ENCODE results near the gene HIVEP3.

Gene HIVEP3

GRCh38 chr1:41847733-41848132 lies 71.0 kb downstream of the HIVEP3 start:
- no peak for DNase-seq (ENCODE audit: low spot score)

GRCh38 chr1:41846625-41847405 lies 71.9 kb downstream of the HIVEP3 start:
- no peak for DNase-seq (ENCODE audit: low spot score)

DNA sequence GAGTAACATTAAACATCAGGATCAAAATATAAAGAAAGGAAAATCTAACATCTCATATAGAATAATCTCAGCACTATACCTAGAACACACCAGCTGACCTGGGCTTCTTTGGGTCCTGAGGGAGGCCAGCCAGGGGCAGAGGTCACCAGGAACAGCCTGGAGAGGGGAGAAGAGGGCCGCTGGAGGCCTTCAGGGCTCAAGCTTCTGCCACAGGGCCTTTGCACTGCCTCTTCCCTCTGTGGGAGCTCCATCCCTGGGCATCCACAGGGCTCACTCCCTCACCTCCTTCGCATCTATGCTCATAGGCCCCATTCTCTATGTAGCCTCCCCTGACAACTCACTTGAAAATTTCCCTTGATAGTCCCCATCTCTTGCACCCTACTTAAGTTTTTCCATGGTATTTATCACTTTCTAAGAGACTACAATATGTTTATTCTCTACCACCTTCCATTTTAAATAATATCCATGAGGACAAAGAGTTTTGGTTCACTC lies 73.9 kb downstream of the HIVEP3 start:
- DNase-seq (ENCODE audit: low spot score) = no peak

GRCh38 chr1:41844255-41844654 lies 74.5 kb downstream of the HIVEP3 start:
- DNase-seq (ENCODE audit: low spot score) = no peak

DNA sequence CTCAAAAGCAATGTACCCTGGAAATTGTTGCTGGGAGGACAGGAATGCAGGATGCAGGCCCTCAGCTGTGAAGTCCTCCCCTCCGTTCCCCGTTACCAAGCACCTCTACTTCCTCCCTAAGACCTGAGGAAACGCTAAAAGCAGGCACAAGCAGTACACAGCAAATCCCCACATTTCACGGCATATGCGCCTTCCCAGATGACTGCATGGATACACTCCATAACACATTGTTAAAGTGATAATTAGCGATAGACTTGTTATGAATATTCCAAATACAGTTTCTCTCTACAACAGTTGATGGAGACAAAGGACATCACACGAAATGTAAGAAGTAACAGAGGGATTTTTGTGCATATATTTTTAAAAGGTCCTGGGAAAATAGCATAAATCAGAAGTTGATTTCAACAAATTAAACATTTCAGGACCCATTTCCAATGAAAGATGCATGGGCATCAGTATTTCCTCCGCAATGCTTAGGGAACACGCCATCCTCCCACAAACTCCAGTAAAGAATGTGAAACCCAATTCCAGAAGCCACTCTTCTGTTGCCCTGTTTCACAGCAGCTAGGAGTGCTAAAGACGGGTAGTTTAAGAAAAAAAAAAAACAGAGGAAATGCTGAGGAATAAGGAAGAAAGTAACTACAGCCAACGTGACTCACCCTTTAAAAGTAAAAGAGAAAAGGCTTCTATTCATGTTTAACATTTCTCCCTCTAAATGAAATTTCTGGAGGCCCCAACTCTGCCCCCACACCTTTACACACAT lies 75.5 kb downstream of the HIVEP3 start:
- no peak for DNase-seq (ENCODE audit: low spot score)

DNA sequence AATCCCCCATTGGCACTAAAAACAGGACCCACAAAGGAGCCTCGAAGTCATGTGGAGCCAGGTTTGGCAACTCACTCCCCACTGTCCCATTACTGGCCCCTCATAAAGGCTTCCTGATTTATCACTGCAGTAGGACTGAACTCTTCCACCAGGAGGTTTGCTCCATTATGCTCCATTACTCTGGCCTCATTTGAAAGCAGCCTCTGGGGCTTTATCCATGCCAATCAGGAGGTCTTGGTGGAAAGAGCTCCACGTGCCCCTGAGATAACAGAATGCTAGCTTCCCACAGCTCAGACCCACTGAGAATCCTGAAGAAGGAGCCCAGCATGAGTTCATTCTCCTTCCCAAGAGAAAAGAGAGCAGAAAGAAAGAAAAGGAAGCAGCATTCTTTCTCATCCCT lies 76.4 kb downstream of the HIVEP3 start:
- no peak for DNase-seq (ENCODE audit: low spot score)

DNA sequence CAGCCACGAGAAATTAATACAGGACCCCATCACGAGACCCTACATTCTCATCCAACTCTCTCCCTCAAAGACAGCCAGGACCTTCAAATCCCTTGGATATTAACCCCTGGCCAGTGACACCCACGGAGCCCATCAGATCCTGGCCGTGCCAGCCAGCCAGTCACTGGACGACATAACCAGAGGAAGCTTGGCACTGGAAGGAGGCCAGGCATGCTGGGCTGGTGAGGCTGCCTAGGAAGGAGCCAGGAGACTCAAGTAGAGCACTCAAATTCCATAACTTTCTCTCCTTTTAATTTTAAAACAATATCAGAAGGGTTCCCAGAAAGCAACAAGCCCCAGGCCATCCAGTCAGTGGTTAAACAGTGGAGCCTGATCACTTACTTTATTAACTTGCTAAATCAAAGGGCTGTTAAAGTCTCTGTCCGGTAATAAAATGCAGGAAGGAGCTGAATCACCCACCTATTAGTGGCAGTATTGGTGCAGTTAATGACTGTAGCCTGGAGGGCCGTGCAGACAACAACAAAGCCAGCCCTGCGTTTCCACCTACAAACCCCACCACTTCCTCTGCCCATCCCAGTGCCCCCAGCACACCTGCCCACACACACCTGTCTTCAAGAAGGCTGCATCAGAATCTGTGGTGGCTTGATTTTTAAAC lies 78.0 kb downstream of the HIVEP3 start:
- DNase-seq (ENCODE audit: low spot score) = no peak

DNA sequence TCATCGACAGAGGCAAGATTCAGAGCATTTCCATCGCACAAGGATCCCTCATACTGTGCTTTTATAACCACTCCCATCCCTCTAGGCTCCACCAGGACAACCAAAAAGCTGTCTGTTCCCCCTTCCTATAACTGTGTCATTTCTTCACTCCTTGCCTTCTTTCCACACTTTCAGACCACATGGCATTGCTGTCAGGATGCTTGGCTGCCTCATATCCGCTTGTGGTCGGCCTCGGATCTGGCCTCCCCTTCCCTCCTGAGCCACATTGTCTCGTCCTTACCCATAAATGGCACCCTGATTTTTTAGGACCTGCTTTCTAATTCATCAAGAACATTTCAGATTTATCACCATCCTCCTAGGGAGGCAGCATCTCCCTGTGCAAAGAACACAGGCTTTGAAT lies 80.5 kb downstream of the HIVEP3 start:
- DNase-seq (ENCODE audit: low spot score) = no peak

DNA sequence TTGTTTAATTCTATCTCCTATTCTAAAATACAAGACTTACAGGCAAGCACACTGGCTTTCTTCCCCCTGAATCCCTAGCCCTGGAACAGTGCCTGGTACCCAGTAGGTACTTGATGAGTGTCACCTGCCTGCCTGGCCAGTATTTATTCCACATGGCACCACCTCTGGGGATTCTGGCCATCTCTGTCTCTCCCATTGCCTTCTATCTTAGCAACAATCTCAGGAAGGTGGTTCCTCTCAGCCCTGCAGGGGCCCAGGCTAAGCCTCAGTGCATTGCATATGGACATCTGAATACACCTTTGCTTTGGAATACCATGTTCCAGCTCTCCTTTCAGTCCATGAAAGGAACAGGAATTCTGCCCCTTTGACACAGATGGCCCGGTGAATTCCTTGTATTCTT lies 81.0 kb downstream of the HIVEP3 start:
- no peak for DNase-seq (ENCODE audit: low spot score)

DNA sequence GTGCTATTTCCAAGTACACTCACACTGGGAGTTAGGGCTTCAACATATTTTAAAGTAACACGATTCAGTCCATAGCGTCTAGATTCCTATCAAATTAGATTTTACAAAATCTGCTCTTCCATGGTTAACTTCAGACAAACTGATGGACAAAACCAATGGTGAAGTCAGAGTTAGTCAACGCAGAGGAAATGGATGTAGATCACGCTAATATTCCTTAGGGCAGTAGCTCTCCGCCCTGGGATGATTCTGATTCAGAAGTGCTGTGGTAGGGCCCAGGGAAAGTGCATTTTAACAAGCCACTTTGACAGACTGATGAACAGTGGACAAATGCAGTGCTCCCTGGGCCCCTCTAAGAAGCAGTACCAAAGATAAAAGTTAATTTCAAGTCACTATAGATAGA lies 83.2 kb downstream of the HIVEP3 start:
- DNase-seq (ENCODE audit: low spot score) = no peak

DNA sequence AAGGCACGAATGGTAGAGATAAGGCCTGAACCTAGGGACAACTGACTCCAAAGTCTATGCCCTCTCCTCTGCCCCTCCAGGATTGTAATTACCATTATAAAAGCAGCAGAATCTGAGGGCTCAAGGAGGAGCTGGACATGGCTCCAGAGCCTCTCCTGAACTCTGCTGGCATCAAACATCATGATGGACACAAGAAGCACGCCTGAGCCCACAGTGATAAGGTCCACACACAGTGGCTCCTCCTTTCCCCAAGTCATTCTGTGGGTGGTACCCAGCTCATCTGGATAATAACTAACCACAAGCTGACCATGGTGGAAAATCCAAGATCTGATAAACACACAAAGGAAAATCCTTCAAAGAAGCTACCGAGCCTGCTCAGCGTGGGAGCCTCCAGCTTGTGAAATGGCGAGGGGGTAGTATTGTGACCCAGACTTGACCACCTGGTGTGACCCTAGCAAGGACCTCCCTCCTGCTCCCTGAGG lies 85.2 kb downstream of the HIVEP3 start:
- DNase-seq (ENCODE audit: low spot score) = no peak

DNA sequence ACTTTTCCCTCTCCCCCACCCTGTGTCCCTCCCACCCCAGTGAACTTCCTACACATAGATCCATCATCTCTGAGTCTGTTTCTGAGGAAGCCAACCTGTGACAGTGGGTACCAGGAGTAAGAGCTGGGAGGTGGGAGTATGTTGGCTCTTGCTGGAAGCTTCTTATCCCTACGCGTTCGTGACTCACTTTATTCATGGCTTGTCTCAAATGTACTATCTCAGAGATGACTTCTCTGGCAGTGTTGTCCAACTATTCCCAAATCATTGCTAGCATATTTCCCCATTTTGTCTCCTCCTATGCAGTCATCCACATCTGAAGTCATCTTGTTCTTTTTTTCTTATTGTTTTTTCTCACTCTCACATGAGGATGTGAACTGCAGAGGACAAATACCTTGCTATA lies 88.0 kb downstream of the HIVEP3 start:
- DNase-seq (ENCODE audit: low spot score) = no peak

DNA sequence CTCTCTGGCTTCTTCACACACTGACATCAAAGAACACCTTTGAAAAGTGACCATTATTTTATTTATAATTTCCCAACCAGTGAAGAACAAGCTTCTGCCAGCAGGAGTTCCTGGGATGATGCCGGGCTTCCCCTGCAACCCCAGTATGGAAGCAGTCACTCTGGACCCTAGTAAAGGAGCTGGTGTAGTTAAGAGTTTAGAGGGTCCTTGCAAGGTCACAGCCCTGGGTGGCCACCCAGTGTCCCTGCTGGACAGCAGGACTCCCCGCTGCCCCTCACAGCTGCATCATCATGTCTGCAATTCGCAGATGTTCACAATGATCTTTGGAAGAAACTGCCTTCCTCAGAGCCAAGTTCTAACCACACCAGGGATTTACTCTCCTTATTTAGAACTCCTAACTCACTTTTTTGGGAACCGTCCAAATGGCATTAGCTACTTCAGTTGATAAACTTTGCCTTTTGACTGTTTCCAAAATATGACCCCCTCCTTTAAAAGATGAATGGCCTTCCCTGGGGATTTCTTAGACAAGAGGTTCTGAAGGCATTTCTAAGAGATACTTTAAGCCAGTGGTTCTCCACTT lies 90.6 kb downstream of the HIVEP3 start:
- no peak for DNase-seq (ENCODE audit: low spot score)

- no peak for DNase-seq (ENCODE audit: low spot score)
These were observed 95.3 kb downstream of the HIVEP3 start for GRCh38 chr1:41823471-41823870.

GRCh38 chr1:41822866-41823265 lies 95.9 kb downstream of the HIVEP3 start:
- no peak for DNase-seq (ENCODE audit: low spot score)

DNA sequence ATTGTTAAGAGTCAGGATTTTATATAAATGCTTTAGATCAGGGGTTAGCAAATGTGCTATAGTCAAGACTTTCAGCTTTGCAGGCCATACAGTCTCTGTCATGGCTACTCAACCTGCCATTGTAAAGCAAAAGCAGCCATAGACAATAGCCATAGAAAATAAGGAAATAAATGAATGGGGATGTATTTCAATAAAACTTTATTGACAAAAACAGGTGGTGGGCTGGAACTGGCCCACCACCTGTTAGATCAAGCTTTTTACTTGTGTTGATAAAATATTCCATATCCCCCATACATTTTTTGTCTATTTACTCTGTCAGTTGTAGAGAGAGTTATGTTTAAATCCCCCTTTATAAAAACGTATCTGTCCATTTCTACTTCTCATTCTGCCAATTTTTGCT lies 98.9 kb downstream of the HIVEP3 start:
- no peak for DNase-seq (ENCODE audit: low spot score)

GRCh38 chr1:41819069-41819468 lies 99.7 kb downstream of the HIVEP3 start:
- DNase-seq (ENCODE audit: low spot score) = no peak

DNA sequence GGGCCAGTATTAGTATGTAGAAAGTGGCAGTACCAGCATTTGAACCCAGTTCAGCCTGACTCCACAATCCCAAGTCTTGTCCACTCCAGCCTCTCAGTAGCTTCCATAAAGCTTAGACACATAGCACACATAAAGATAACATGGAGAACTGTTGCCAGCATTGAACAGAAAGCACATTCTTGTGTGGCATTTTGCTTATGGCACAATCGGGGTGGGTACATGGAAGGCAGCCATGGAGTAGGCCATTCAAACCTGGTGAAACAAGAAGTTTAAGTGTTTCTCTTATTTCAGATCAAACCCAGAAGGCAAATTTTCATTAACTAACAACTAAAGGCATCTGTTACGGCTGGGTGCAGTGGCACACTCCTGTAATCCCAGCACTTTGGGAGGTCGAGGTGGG lies 102.7 kb downstream of the HIVEP3 start:
- DNase-seq (ENCODE audit: low spot score) = no peak

DNA sequence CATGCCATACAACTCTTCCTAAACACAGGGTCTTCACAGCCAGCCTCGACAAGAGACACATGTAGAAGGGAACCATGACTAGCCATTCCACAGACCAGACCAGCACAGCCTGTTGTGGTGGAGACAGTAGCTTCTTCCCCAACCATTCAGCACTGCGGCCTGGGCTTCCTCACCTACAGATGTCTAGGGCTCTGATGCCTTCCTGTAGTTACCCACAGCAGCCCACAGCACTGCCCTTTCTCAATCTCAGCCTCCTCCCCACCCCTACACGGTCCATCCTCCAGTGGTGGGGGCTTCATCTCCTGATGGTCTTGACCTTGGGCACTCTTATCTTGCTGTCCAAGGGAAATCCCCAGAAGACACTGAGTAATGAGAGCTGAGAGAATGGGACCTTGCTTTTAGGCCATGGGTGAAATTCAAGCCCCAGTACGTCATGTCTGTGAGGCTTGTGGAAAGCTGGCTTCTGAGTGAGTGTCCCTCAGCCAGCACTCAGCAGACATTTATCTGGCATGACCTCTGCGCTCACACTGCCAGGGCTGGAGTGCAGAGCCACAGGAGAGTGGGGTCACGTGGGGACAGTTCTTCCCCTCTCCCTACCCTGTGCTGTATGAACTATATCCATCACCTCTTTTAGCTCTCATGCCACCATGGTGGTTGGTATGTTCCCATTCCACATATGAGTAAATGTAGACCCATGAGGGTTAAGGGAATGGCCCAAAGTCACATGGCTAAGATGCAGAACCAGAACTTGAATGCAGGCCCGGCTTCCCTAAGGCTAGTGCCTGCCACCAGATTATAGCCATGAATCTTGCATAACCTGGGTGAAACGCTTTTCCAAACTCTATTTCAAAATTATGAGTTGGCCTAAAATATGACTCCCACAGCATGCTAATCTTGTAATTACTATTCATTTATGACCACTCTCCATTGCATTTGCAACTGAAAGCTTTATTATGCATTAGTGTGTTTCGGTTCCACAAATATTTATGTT lies 104.7 kb downstream of the HIVEP3 start:
- peak; percentile 26 for DNase-seq (ENCODE audit: low spot score)

DNA sequence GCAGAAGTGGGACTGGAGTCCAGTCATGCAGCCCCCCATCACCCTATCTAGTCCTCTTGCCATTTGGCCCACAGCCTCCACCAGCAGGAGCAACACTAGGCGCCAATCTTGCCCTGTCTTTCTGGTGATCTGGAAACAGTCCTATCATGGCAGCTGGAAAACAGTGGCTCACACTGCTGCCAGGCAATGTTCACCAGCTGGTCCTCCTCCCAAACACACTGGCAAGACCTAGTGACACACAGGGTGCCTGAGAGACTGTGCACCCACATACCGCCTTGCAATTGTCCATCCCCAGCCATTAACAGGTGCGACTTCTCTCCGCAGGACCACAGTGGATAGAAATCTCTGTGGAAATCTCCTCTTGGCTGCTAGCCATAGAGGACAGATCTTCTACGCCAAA lies 105.5 kb downstream of the HIVEP3 start:
- peak; percentile 46 for DNase-seq (ENCODE audit: low spot score)

DNA sequence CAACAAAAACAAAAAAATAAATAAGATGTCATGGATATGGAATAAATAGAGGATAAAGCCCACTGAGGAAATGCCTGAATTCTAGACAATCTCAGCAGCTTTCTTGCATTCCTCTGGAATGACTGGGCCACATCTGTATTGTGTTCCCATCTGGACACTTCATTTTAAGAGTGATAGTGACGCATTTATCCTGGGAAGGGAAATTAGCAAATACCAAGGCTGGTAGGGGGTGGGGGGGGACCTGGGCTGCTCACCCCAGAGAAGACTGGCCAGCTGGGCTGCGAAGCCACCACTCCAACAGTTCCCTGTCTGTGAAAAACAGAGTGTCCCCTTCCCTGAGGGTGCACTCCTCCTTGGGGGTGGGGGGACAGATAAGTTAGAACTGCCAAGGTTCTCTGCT lies 106.3 kb downstream of the HIVEP3 start:
- peak; percentile 36 for DNase-seq (ENCODE audit: low spot score)
